ACHN (cell line): ENCODE measurements around the gene ZNF136.

ENCODE experiments used
- DNase-seq: peaks from one replicate; pipeline ENCODE4 v3.0.0-alpha.2; 2015
- in situ Hi-C: cut with HindIII; loops from 2 replicates; pipeline ENCODE4 v1.10.0; 2017; ENCODE audit warnings: low sequenced_read_pairs, low pct_ligation_motif_present, low pct_unique_long_range_greater_than_20kb

The ZNF136 gene

GRCh38 chr19:12162882-12163806, at the start of gene ZNF136:
TSS of gene ZNF136 (plus strand) at chr19:12163096. CDS start at chr19:12163204, 108 bp downstream.
- in situ Hi-C loops = no loop called here
- peak; percentile 91 for DNase-seq

- no peak for DNase-seq
- in situ Hi-C loops = no loop called here
Observed at GRCh38 chr19:12113121-12113520, 49.8 kb upstream of the ZNF136 start.

GRCh38 chr19:12117201-12117970, 45.5 kb upstream of the ZNF136 start:
- in situ Hi-C loops = no loop called here
- no peak for DNase-seq

- in situ Hi-C loops = no loop called here
- no peak for DNase-seq
Observed at GRCh38 chr19:12126707-12127106, 36.2 kb upstream of the ZNF136 start.

- in situ Hi-C loops = no loop called here
- no peak for DNase-seq
Observed at GRCh38 chr19:12133069-12133468, 29.8 kb upstream of the ZNF136 start.

- DNase-seq = no peak
- in situ Hi-C loops = no loop called here
Observed at GRCh38 chr19:12137221-12137940, 25.5 kb upstream of the ZNF136 start.

- DNase-seq = no peak
- in situ Hi-C loops = no loop called here
Observed at GRCh38 chr19:12139269-12139668, 23.6 kb upstream of the ZNF136 start.

GRCh38 chr19:12139885-12140544, 22.9 kb upstream of the ZNF136 start, which contains the start of gene ZNF20:
TSS of gene ZNF20 (minus strand) at chr19:12140350. CDS start at chr19:12140182, 168 bp downstream.
- in situ Hi-C loops = no loop called here
- DNase-seq = no peak

- in situ Hi-C loops = no loop called here
- no peak for DNase-seq
Observed at GRCh38 chr19:12140545-12141404, 22.1 kb upstream of the ZNF136 start.

- in situ Hi-C loops = no loop called here
- no peak for DNase-seq
Observed at GRCh38 chr19:12141405-12141736, 21.5 kb upstream of the ZNF136 start.

- no peak for DNase-seq
- in situ Hi-C loops = no loop called here
Observed at GRCh38 chr19:12145348-12145747, 17.5 kb upstream of the ZNF136 start.

- in situ Hi-C loops = no loop called here
- DNase-seq = no peak
Observed at GRCh38 chr19:12155324-12155860, 7.5 kb upstream of the ZNF136 start.

- DNase-seq = no peak
- in situ Hi-C loops = no loop called here
Observed at GRCh38 chr19:12156223-12157058, 6.5 kb upstream of the ZNF136 start, which contains the start of gene ZNF625. TSS of gene ZNF625 (minus strand) at chr19:12156734. CDS start at chr19:12156558, 176 bp downstream.

- in situ Hi-C loops = no loop called here
- DNase-seq = no peak
Observed at GRCh38 chr19:12159773-12160414, 3.0 kb upstream of the ZNF136 start.

- in situ Hi-C loops = no loop called here
- DNase-seq = no peak
Observed at GRCh38 chr19:12162513-12162881, 399 bp upstream of the ZNF136 start.

GRCh38 chr19:12163826-12164225, 930 bp downstream of the ZNF136 start:
- DNase-seq = peak; percentile 0
- in situ Hi-C loops = no loop called here
